GM19455 (cell line): Measurements from ENCODE around the gene CLCN2.

ENCODE experiments used
- ATAC-seq: cut with Tn5 transposase; IDR thresholded peaks from one replicate; pipeline ENCODE4 v1.9.1; 2021; ENCODE audit not compliant: unreplicated experiment

The CLCN2 gene

GRCh38 chr3:184300378-184300720 lies 61.1 kb downstream of the CLCN2 start:
- no peak for ATAC-seq

- no peak for ATAC-seq
Observed at GRCh38 chr3:184299488-184300377, 61.7 kb downstream of the CLCN2 start.

GRCh38 chr3:184298759-184299487 lies 62.5 kb downstream of the CLCN2 start, which contains the start of gene PSMD2:
Gene PSMD2, plus strand, starts transcription at chr3:184299241. Its CDS starts 26 bp downstream, at chr3:184299267.
- peak; percentile 89 for ATAC-seq

GRCh38 chr3:184296616-184297015 lies 64.8 kb downstream of the CLCN2 start:
- ATAC-seq, result no peak
